Measurements from ENCODE around the gene KLK2.

Gene KLK2

GRCh38 chr19:50873056-50873455 is at the start of gene KLK2:
Gene KLK2 (plus strand): TSS chr19:50873439. CDS start chr19:50873474, 35 bp downstream.
- no peak for DNase-seq

DNA sequence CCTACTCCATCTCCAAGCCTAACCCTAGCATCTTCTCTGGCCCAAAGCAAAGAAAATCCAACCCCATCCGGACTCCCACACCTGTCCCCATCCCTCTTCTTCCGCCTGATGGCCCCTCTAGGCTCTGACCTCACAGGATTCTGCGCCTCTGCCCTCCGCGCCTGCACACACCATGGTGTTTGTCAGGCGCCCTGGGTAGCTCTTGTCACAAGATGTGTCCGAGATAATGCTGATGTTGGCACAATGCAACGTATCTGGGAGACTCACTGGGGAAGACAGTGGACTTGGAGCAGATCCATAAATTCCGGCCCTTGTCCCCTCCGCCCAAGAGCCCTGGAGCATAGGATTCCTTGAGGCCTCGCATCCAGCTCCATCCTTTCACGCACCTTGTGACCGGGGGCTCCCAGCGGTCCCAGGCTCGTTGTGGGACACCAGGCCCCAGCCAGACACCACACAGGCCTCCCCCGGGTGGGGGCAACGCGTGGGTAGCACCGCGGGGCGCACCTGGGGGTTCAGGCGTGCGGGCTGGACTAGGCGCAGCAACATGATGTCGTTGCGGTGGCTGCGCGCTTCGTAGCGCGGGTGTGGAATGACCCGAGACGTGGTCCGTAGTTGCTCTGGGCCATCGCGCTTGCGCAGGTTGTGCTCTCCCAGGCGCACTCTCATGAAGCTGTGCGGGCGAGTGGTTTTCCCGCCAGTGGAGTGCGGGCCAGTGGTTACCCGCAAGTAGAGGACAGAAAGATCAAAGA is 46.6 kb upstream of the KLK2 start:
- DNase-seq = peak; percentile 44

DNA sequence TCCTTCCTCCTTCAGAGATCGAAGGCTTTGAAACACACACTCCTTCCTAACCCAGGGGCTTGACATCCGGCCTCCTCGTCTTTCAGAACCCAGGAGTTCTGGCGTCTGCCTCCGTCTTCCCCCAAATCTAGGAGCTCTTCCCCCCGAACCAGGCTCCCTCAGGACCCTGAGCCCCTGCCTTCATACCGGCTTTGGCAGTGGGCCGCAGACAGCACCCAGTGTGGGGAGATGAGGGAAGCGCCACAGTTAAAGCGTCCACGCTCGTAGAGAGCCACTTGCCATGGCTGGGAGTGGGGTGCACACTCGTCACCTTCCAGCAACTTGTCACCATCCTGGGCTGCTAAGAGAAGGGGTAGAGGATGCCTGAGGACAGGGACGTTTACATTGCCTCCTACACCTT is 45.8 kb upstream of the KLK2 start:
- DNase-seq = no peak

DNA sequence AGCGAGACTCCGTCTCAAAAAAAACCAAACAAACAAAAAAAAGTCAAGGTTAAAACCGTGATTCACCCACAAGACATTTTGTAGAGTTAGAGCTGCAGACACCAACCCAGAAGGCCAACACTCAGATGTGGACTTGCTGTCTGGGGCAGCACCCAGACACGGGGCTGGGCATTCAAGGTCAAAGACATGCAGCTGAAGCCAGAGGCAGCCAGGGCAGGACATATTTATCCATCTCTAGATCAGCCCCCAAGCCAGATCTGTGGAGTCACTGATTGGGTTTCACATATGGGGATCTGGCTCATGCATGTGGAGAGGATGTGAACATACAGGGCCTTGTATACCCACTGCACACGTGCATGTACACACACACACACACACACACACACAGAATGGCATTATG is 43.4 kb upstream of the KLK2 start:
- DNase-seq = peak; percentile 50

DNA sequence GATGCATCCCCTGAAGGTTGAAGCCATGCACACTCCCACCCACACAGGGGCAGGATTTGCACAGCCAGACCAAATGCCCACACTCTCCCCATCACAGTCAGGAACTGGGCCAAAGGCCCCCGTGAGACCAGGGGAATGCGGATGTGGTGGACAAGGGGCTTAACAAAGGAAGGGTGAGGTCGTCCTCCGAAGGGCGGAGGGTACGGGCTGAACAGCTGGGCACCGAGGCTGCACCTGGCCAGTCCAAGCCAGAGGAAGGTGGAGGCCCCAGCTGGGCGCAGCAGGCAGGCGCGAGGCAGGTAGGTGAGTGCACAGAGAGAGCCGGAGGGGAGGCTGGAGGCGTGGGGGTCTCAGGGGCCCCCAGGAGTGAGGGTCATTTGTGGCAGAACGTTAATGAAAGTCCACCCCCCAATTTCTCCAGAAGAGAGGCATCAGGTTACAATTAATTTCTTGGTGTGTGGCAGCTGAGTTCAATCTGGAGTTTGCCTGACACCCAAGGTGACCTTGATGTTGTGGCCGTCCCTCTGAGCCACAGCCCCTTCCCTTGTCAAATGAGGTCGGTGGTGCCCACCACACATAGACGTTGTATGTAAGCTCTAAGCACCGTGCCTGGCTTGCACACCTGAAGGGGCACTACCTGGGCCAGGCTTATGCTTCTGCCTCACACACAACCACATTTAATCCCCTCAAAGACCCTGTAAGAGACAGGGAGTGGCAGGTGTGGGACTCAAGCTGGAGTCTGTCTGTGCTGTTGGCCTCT is 42.8 kb upstream of the KLK2 start:
- DNase-seq = peak; percentile 37

DNA sequence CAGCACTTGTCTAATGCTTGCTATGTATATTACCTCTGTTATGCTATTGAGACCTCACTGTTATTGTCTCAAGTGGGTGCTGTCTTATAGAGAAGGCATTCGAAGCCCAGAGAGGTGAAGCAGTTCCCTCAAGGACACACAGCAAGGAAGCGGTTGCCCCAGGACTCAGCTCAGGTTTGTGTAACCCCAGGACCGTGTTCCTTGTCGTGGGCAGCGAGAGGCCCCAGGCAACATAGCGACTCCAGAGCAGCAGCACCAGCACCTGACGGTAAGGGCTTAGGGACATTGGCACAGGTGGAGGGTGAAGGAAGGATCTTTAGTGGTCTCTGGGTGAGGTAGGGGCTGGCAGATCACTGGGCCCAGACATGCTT is 42.2 kb upstream of the KLK2 start:
- peak; percentile 37 for DNase-seq

GRCh38 chr19:50832666-50833065 is 40.6 kb upstream of the KLK2 start:
- DNase-seq = peak; percentile 41

DNA sequence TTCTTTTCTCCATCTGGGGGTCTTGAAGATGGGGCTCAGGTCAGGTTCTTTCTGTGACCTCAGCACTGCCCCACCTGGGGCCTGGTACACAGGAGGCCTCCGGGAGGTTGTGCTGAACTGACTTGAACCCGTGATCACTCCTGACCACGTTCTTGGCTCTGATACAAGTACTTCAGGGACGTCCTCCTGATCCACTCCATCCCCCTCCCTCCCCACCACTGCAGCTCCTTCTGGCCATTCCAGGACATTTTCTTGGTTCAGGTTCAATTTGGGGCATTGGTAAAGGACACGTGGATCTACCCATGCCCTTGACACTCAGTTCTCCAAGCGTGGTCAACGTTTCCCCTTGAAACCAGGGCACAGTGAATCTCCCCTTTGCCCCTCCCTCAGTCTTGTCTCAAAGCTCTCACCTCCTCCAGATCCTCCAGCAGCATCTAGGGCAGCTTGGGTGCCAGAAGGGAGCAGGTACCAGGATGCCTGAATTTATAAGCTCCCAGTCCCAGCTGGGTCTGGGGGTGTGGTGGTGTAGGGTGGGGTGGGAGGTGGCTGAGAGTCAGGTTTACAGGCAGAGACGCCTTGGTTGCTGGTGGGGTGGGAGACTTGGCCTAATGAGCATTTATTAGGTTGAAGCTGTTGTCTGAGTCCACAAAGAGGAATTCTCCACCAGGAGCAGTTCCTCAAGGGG is 40.0 kb upstream of the KLK2 start, which contains the start of gene KLK15:
Gene KLK15, minus strand, starts transcription at position 458 of the 685 bp plus-strand sequence. CDS start 2,082 bp downstream, outside the sequence.
- peak; percentile 38 for DNase-seq

DNA sequence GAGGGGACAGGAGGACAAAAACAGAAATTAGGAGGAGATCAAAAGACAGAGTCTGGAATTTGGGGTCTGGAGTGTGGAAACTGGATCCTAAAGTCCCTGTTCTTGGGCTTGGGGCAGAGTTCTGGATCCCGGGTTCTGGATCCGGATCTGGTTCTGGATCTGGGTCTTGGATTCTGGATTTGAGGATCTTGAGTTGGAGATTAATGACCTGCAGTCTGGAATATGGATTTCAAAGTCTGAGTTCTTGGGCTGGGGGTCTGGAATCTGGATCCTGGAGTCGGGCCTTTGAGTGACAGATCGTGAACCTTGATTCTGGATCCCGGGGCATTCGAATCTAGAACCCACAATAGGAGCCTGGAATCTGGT is 39.5 kb upstream of the KLK2 start:
- DNase-seq = no peak

DNA sequence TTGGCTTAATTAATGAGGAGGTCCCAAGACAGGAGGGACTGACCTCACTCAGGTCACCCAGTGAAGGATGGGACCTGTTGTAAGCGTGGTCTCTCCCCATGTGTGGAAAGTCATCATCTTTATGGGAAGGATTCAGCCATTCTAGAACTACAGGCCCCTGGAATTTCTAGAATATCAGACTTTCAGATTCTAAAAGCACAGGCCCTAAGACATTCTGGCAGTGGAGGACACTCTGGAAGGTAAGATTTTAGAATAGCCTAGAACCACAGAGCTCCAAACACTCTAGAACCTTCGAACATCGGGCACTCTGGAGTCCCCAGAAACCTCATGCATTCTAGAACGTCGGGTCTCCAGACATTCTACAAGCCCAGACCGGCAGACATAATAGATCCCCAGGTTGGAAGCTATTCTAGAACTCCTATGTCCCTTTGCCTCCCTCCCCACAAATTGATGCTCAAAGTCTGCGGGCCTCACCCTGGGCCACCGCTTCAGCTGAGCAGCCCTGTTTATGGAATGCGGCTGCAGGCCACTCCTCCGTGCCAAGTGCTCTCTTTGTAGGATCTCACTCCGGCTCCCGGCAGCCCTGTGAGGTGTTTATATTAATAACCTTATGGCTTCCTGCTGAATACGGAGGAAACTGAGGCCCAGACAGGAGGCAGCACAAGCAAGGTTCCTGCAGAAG is 38.0 kb upstream of the KLK2 start:
- DNase-seq = peak; percentile 70

- DNase-seq = peak; percentile 91
Measured at GRCh38 chr19:50835785-50836542, 37.3 kb upstream of the KLK2 start.

DNA sequence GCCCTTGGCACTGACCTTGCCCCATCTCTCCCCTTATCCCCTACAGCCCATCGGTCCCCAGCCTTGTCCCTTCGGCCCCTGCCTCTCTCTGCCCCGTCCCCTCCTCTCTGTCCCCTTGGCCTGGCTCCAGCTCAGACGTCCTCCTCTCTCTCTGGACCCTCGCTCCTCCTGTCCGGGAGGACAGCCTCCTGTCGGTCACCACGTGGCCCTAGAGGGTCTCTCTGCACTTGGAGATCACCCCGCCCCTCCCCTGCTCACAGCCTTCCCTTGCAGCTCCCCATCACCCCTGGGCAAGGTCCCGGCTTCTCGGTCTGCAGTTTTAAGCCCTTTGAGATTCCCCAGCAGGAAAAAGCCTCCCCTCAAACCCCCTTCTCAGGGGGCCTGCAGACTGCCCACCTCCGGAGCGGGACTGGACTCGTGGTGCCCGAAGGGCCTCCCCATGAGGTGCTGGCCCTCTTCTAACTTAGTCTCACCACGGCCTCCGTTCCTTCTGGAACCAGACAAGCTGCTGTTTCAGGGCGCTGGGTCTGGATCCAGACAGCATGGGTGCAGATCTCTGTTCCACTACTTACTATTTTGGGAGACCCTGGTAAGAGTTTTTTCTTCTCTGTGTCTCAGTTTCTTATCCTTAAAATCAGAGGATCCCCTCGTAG is 36.6 kb upstream of the KLK2 start:
- no peak for DNase-seq

DNA sequence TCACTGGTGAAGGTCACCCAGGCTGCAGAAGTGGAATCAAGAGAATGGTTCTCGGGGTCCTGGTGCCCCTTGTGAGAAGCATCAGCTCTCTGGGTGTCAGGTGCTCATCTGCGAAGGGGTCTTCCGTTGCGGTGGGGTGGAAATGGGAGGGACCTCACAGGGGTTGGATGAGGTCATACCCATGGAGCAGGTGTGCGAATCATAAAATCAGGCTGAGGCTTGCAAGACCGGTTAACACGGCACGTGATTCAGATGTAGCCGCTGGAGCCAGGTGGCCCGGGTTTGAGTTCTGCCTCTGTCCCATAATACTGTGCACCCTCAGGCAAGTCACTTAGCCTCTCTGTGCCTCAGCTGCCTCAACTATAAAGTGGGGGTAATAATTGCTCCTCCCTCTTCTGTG is 35.9 kb upstream of the KLK2 start:
- no peak for DNase-seq

- peak; percentile 65 for DNase-seq
Measured at GRCh38 chr19:50838239-50838638, 35.0 kb upstream of the KLK2 start.

DNA sequence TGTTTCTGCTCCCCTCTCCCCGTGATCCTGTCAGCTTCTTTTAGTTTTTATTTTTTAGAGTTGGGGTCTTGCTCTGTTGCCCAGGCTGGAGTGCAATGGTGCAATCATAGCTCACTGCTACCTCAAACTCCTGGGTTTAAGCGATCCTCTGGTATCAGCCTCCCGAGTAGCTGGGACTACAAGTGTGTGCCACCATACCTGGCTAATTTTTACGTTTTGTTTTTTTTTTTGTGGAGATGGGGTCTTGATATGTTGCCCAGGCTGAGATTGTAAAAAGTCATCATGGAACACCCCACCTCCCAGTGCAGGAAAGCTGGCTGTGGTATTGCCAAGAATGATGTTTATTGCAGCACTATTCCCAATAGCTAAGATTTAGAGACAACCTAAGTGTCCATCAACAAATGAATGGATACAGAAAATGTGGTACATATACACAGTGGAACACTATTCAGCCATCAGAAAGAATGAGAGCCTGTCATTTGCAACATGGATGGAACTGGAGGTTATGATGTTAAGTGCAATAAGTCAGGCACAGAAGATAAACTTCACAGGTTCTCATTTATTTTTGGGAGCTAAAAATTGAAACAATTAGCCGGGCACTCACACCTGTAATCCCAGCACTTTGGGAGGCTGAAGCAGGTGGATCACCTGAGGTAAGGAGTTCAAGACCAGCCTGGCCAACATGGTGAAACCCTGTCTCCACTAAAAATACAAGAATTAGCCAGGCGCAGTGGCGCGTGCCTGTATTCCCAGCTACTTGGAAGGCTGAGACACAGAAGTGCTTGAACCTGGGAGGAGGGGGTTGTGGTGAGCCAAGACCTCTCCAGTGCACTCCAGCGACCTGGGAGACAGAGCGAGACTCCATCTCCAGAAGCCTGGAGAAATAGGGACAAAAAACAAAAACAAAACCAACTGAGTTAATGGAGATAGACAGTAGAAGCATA is 33.3 kb upstream of the KLK2 start:
- no peak for DNase-seq

DNA sequence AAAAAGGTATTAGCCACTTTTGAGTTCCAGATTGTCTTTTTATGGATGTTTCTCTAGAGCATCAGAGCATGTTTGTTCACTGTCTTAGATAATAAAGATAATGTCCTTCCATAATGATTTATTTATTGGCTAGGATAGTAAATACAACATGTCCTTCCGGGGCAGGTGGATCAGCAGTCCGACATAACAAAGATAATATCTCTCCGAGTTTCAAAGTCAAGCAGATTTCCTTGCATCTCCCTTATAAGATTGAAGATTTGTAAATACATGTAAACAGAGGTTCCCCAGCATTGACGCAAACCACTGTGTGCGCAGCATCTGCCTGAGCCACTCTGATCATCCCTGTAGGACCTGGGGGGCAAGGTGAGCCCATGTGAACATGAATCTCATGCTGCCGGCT is 31.1 kb upstream of the KLK2 start:
- no peak for DNase-seq

GRCh38 chr19:50843205-50843604 is 30.0 kb upstream of the KLK2 start:
- DNase-seq = no peak

DNA sequence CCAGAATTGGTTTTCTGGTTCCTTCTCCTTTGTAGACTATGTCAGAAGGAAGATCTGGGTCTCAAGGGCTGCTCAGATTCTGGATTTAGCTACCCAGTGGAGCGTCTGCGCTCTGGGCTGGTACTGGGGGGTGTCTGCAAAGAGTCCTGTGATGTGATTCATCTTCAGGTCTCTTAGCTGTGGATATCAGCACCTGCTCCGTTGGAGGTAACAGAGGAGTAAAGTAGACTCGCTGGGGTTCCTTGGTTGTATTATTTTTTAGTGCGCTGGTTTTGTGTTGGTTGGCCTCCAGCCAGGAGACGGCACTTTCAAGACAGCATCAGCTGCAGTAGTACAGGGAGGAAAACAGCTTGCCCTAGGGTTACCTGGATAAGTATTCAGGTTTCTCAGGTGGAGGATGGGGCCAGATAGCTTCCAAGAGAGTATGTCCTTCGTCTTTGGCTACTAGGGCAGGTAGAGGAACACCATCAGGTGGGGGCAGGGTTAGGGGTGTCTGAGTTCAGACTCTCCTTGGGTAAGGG is 29.5 kb upstream of the KLK2 start:
- DNase-seq = no peak

DNA sequence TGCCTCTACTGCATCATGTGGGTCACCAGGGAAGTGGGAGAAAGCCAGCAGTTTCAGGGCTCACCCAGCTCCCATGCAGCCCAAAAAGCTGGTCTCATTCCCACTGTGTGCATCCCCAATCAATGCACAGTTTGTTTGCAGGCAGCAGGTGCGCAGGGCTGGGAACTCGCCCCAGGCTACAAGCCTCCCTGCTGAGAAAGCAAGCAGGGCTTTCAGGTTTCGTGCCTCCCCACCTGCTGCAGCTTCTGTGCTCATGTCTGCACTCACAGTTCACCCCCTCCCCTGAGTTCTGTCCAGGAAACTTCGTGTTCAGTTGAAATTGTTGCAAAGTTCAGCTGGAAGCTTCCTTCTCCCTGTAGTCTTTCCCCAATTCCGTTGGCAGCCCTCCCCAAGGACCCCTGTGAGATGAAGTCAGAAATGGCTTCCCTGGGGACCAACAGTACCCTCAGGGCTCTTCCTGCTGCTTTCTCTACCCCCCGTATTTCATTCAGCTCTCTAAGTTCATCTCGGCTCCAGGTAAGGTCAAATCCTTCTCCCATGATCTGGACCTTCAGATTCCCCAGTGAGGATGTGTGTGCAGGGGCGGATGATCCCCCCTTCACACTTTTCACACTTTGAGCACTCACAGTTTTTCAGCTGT is 28.8 kb upstream of the KLK2 start:
- DNase-seq = no peak

DNA sequence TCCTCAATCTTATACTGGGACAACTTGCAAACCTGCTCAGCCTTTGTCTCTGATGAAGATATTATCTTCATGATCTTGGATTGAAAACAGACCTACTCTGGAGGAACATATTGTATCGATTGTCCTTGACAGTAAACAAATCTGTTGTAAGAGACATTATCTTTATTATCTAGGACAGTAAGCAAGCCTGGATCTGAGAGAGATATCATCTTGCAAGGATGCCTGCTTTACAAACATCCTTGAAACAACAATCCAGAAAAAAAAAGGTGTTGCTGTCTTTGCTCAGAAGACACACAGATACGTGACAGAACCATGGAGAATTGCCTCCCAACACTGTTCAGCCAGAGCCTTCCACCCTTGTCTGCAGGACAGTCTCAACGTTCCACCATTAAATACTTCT is 22.5 kb upstream of the KLK2 start:
- no peak for DNase-seq

Data from islet precursor cell (in vitro differentiated cells).